ENCODE measurements around the gene UBA3. TPM values are rescaled to one million over a fixed set of nuclear protein-coding genes. Genes with fewer than 3 reads are reported as not detected.

UBA3 gene
- total RNA-seq, 1 experiment from 2014 or later = 63.8 TPM

GRCh38 chr3:69033470-69033869 lies 46.7 kb downstream of the UBA3 start:
- in situ Hi-C loops (cut with HindIII; ENCODE audit: low pct_unique_long_range_greater_than_20kb, low sequenced_read_pairs) = no loop called here
- DNase-seq (ENCODE audit: low read depth, low spot score) = no peak

GRCh38 chr3:69032737-69033136 lies 47.4 kb downstream of the UBA3 start:
- DNase-seq (ENCODE audit: low read depth, low spot score) = no peak

GRCh38 chr3:69032142-69032541 lies 48.0 kb downstream of the UBA3 start:
- no peak for DNase-seq (ENCODE audit: low read depth, low spot score)
- in situ Hi-C loops (cut with HindIII; ENCODE audit: low pct_unique_long_range_greater_than_20kb, low sequenced_read_pairs) = no loop called here

More at GRCh38 chr3:69032737-69033136, 47.4 kb downstream of the UBA3 start:
- in situ Hi-C loops (cut with HindIII; ENCODE audit: low pct_unique_long_range_greater_than_20kb, low sequenced_read_pairs) = no loop called here

DNA sequence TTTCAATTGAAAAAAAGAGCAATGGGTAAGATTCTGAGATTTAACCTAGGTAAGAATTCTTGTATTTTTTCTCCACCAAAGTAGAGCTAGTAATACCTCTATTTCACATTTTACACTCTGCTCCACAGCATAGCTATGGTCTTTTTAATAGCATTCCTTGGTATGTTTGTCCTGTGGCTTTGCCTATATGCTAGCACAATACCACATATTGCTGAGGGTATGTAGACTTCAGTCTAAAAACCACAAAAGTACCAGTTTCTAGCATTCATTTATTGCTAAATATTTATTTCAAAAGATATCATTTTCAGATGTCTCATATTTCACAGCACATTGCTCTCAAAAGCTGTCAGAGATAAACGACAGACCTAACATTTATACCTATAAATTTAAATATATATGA lies 48.5 kb downstream of the UBA3 start:
- in situ Hi-C loops (cut with HindIII; ENCODE audit: low pct_unique_long_range_greater_than_20kb, low sequenced_read_pairs) = no loop called here

GRCh38 chr3:69020857-69021256 lies 59.3 kb downstream of the UBA3 start:
- in situ Hi-C loops (cut with HindIII; ENCODE audit: low pct_unique_long_range_greater_than_20kb, low sequenced_read_pairs) = no loop called here

More for the DNA sequence above, 48.5 kb downstream of the UBA3 start:
- DNase-seq (ENCODE audit: low read depth, low spot score) = no peak

DNA sequence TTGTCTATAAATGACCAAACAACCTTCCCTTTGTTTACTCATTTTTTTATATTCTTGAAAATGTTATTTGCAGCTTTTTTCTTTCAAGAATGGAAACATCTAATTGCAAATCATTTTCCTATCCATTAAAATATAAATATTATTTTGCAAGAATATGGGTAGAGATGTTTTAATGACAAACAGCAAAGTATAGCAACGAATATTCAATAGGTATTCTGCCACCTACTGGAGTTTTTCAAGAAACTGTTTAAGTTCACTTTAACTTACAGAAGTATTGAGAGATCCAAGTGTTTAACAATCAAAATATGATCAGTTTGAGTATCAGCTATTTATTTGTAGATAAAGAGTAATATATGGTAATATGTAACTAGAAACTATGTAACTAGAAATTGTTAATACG lies 59.7 kb downstream of the UBA3 start:
- peak; percentile 26 for DNase-seq (ENCODE audit: low read depth, low spot score)
- in situ Hi-C loops (cut with HindIII; ENCODE audit: low pct_unique_long_range_greater_than_20kb, low sequenced_read_pairs) = no loop called here

More at GRCh38 chr3:69020857-69021256, 59.3 kb downstream of the UBA3 start:
- no peak for DNase-seq (ENCODE audit: low read depth, low spot score)

DNA sequence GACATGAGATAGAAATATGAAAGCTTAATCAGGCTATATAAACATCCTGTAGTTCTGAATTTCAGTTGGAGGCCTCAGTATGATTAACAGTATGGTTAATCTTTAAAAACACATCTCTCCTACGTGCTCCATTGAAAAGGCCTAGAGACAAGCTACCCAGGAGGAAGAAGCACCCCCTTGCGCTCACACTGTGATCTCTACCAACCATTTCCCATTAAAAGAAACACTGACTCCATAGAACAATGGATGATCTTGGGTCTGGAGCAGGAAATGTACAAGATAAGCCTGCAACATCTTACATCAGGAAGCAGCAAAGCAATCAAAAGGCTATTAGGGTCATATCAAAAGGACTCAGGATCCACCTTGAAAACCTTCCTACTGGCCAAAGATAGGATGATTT lies 63.3 kb downstream of the UBA3 start:
- no peak for DNase-seq (ENCODE audit: low read depth, low spot score)

DNA sequence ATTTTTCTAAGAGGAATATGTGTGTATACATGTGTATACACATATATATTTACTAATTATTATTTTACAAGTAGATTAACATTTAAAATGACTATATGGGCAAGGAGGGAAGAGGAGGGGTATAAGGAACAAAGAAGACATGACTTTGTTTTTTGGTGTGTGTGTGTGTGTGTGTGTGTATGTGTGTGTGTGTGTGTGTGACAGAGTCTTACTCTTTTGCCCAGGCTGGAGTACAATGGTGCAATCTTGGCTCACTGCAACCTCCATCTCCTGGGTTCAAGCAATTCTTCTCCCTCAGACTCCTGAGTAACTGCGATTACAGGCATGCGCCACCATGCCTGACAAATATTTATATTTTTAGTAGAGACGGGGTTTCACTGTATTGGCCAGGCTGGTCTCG lies 64.1 kb downstream of the UBA3 start:
- no peak for DNase-seq (ENCODE audit: low read depth, low spot score)
- in situ Hi-C loops (cut with HindIII; ENCODE audit: low pct_unique_long_range_greater_than_20kb, low sequenced_read_pairs) = no loop called here

More for the DNA sequence above, 63.3 kb downstream of the UBA3 start:
- in situ Hi-C loops (cut with HindIII; ENCODE audit: low pct_unique_long_range_greater_than_20kb, low sequenced_read_pairs) = no loop called here

DNA sequence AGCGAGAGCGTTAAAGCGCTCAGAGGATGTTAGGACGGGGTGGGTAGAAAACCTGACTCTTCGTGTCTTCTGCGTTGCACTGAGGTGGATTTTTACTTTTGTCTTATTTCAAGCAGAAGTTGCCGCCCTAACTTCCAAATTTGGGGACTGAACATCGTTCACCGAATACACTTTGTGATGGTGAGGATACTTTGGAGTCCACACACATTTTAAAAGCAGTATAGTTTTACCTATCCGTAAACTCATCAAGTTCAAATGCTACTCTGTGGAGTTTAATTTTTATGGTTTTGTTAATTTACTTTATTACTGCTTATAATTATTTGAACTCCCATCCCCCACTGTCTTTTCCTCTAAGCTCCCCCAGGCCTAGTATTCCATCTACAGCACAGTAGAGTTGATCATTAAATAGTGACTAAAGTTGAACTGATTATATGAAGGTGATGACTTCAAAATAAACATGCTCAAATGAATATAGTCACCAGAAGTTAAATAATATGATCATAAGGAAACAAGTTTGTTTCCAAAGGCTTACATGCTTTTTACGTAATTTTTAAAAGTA lies 66.1 kb downstream of the UBA3 start:
- no peak for DNase-seq (ENCODE audit: low read depth, low spot score)
- in situ Hi-C loops (cut with HindIII; ENCODE audit: low pct_unique_long_range_greater_than_20kb, low sequenced_read_pairs) = no loop called here

DNA sequence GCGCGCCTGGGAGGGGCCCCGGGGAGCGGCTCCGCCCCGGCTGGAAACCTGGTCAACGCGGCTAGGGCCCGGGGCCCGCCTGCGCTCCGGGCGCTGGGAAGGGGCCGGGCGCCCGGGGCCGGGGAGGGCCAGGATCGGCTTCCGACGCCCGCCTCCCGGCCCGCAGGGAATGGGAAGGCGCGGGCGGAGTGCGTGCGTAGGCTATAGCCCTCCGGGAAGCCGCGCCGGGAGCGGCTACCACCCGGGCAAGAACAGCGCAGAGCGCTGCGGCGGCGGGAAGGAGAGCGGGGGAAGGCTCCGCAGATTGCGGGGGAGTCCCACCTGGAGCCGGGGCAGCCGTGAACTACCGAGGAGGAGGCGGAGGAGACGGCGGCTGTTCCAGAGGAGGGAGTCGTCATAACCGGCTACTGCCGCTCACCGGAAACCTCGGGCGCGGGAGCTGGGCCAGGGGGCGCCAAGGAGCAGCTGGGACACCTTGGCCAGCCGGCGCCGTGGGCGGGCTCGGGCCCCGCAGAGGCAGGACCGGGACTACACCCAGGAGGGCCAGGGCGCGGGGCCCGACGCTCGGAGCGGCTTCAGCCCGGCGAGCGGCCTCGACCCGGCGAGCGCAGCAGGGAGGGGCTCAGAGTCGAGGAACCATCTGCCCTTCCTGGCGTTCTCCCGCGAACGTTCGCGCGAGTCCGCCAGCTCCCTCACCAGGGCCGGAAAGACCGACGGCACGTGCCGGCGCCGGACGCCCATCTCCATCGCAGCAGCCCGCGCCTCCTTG lies 66.7 kb downstream of the UBA3 start, which contains the start of gene EOGT:
Gene EOGT (minus strand): TSS at position 432 of the 769 bp plus-strand sequence. CDS start 3,838 bp downstream, outside the sequence.
- DNase-seq (ENCODE audit: low read depth, low spot score) = peak; percentile 89
- in situ Hi-C loops (cut with HindIII; ENCODE audit: low pct_unique_long_range_greater_than_20kb, low sequenced_read_pairs) = no loop called here

- DNase-seq (ENCODE audit: low read depth, low spot score) = peak; percentile 37
- in situ Hi-C loops (cut with HindIII; ENCODE audit: low pct_unique_long_range_greater_than_20kb, low sequenced_read_pairs) = no loop called here
Observed at GRCh38 chr3:69012800-69013252, 67.3 kb downstream of the UBA3 start.

DNA sequence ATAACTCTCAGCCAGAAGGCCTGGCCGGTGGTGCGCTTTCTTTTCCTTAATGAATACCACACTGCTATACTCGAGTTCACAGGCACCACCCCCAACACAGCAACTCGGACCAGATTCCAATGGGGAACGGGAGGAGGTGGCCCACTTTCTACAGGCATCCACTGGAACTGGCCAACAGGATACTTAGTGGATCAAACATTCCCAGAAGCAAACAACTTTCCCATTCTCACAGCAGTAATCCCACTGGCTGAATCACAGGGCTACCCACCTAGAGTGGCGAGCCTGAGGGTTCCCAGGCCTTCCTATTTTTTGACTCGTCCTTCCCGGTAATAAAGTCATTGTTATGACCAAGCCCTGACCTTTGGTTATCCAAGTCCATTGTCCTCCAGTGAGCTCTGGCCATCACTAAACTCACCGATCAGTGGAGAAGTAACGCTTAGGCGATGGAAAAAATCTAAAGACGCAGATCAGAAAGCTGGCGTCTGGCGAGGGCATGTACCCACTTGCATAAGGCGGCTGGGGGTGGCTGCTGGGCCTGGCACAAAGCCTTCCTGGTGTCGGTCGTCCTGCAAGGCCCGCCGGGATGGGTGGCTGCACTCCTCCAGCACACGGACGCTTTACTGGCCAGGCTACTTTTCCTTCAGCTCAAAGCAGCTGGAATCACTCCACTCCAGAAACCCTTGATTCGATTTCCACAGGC lies 67.9 kb downstream of the UBA3 start:
- DNase-seq (ENCODE audit: low read depth, low spot score) = peak; percentile 6
- in situ Hi-C loops (cut with HindIII; ENCODE audit: low pct_unique_long_range_greater_than_20kb, low sequenced_read_pairs) = no loop called here

- in situ Hi-C loops (cut with HindIII; ENCODE audit: low pct_unique_long_range_greater_than_20kb, low sequenced_read_pairs) = no loop called here
- DNase-seq (ENCODE audit: low read depth, low spot score) = no peak
Observed at GRCh38 chr3:69011096-69011730, 69.0 kb downstream of the UBA3 start.

DNA sequence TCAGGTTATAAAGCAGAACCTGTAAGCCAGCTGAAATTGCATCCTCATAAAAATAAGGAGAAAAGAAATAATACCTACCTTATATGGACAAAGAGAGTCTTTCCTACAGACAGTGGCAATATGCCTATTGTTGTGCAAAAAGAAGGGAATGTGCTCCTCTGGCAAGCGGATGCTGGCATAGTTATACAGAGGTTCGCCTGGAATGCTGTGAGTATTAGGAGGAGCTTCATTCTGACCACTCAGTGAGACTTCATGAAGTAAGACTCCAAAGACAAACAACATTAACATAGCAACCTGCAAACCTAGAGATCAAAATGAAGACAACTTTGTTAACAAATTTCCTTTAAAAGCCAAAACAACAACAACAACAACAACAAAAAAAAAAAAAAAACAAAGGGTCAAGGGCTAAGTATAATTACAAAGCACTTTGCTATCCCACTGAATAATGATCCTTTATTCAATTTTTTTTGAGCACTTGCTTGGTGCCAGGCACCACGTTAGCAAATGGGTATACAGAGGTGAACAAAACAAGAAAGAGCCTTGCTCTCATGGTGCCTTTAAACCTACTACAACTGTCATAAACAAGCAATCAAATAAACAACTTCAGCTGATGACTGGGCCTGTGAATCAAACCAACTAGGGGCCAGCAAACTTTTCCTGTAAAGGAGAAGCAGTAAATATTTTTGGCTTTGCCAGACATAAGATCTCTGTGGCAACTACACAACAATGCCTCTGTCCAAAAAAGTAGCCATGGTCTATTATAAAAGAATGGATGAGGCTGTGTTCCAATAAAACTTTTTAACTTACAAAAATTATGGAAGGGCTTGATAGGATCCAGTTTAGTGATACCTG lies 70.4 kb downstream of the UBA3 start:
- in situ Hi-C loops (cut with HindIII; ENCODE audit: low pct_unique_long_range_greater_than_20kb, low sequenced_read_pairs) = no loop called here
- no peak for DNase-seq (ENCODE audit: low read depth, low spot score)

- DNase-seq (ENCODE audit: low read depth, low spot score) = peak; percentile 74
Observed at GRCh38 chr3:69008980-69009379, 71.2 kb downstream of the UBA3 start.

DNA sequence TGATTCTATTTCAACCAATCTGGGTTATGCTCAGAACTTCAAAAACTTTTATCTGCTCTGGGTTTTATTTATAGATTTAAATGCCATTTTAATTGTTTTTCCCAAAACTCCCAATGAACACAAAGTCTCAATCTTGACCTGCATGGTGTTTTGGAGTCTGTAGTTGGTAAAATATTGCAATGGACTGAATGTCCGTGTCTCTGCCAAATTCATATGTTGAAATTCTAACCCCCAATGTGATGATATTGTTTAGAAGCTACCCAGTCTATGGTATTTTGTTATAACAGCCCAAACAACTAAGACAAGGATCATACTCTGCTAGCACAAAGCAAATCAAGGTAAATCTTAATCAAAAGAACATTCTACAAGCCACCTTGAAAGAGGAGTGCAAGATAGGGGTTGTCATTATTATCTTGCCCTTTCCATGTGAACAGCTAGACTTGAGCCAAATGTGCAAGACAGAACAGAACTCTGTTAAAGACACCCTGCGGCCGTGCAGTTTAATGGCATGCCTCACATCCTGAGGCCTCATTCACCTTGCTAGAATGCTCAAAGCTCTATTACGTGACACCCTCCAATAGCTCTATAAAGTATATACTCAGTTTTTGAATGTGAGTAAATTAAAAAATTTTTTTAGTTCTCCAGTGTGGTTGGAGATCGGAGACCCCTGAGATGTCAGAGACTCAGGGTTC lies 74.2 kb downstream of the UBA3 start:
- DNase-seq (ENCODE audit: low read depth, low spot score) = no peak
- in situ Hi-C loops (cut with HindIII; ENCODE audit: low pct_unique_long_range_greater_than_20kb, low sequenced_read_pairs) = no loop called here

More at GRCh38 chr3:69008980-69009379, 71.2 kb downstream of the UBA3 start:
- in situ Hi-C loops (cut with HindIII; ENCODE audit: low pct_unique_long_range_greater_than_20kb, low sequenced_read_pairs) = no loop called here

Measured in SK-MEL-5 (cell line).